GM12873 (cell line): Measurements from ENCODE around the gene CCDC50.

Source experiments
- TF ChIP-seq, protein P1 (sequence below): IDR thresholded peaks from 2 replicates; pipeline ENCODE4 v1.5.1; 2012; ENCODE audit warnings: low read depth, mild to moderate bottlenecking, moderate library complexity, low read length, control low read depth; ENCODE audit not compliant: insufficient read depth; ENCODE audit errors: missing control alignments

CCDC50 gene

DNA sequence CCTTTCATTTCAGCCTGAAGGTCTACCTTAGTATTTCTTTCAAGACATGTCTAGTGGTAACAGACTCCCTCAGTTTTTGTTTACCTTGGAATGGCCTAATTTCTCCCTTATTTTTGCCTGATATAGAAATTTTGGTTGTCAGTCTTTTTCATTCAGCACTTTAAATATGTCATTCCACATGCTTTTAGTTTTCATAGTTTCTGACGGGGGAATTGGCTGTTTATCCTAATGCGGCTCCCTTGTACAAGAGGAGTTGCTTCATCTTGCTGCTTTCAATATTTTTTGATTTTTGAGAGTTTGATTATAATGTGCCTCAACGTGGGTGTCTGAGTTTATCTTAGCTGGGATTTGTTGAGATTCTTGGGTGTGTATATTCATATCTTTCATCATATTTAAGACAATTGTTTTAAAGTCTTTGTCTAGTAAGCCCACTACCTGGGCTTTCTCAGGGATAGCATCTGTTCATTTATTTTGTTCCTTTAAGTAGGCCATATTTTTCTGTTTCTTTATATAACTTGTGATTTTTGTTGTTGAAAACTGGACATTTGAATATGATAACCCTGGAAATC is 80.7 kb downstream of the CCDC50 start:
- TF ChIP-seq, protein P1, sequence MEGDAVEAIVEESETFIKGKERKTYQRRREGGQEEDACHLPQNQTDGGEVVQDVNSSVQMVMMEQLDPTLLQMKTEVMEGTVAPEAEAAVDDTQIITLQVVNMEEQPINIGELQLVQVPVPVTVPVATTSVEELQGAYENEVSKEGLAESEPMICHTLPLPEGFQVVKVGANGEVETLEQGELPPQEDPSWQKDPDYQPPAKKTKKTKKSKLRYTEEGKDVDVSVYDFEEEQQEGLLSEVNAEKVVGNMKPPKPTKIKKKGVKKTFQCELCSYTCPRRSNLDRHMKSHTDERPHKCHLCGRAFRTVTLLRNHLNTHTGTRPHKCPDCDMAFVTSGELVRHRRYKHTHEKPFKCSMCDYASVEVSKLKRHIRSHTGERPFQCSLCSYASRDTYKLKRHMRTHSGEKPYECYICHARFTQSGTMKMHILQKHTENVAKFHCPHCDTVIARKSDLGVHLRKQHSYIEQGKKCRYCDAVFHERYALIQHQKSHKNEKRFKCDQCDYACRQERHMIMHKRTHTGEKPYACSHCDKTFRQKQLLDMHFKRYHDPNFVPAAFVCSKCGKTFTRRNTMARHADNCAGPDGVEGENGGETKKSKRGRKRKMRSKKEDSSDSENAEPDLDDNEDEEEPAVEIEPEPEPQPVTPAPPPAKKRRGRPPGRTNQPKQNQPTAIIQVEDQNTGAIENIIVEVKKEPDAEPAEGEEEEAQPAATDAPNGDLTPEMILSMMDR: no peak

DNA sequence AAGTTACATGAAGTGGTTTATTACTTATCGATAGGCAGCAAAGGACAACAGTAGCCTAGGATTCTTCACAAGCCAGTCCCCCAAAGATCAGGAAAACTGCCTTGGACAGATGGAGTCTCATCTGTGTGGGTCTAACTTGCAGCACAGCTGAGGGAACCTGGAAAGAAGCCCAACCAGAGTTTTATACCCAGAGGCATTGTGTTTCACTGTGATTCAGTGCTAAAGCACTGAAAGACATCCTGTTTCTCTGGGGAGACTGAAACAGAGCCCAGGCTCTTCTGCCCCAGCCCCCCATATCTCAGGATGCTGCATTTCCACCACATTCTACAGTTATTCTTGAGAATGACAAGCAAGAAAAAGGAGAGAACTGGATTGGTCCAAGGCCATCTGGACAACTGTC is 83.6 kb downstream of the CCDC50 start:
- TF ChIP-seq, protein P1: no peak

DNA sequence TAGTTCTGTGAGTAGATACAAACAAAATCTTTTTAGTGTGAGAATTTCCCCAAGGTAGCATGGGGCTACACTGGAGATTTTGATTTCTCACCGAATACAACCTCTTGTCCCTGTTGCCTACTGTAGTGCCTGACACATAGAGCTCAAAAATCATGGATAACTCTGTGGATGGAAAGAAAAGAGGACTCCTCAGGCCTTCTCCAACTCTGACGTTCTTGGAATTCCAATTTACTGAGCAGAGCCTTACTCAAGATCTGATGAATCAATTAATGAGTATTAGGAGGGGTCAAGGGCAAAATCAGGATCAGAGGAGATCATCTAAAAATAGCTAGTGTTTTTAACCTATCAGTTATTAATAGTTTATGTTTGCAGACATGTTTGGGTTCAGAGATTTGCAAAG is 85.1 kb downstream of the CCDC50 start:
- TF ChIP-seq, protein P1: no peak

DNA sequence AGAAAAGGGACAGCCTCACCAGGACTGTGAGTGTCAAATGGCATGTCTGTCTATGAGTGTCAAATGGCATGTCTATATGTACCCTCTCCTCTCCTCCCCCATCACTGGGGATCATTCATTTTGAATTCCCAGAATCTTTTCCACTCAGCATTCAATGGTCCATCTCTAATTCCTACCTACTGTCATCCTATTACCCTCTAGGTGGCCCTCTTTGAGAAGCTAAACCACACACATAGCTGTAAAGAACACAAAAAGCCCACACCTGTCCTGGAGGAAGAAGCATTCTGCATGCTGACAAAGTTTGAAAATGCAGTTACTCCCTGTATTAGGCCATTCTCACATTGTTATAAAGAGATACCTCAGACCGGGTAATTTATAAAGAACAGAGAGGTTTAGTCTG is 85.5 kb downstream of the CCDC50 start:
- TF ChIP-seq, protein P1: no peak

DNA sequence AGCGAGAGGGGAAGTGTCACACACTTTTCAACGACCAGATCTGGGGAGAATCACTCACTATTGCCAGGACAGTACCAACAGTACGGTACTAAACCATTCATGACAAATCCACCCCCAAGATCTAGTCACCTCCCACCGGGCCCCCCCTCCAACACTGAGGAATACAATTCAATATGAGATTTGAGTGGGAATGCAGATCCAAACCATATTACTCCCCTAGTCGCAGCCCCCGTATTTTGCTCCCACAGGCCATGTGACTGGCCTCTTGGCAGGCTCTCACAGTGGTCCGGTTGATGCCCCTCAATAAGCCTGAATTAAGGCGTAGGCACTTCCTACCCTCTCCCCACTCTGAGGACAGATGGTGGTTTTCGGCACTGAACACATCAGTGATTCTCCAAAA is 86.4 kb downstream of the CCDC50 start:
- TF ChIP-seq, protein P1: no peak

DNA sequence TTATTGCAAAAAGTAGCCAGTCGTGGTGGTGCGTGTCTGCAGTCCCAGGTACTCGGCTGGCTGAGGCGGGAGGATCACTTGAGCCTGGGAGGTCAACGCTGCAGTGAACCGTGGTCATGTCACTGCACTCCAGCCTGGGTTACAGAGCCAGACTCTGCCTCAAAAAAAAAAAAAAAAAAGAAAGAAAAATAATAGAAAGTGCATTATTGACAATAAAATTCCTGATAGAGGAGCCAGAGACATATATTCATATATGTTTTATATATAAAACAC is 88.2 kb downstream of the CCDC50 start:
- TF ChIP-seq, protein P1: no peak

DNA sequence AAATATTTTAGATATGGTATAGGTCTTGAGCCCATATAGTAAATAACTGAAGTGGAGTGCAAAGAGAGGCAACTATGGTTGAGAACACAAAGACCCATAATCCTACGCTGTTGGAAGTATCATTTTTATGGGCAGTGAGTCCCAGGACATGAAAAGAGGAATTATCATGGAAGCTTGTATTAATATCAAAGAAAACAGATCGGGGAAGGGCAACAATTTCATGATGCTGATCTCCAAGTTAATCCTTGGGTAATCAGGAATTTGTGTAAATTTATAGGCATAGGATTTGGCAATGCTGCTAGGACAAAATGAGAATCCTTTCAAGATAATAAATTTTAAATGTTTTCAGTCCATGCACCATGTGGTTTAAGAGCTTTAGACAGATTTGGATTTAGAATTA is 91.6 kb downstream of the CCDC50 start:
- TF ChIP-seq, protein P1: no peak

DNA sequence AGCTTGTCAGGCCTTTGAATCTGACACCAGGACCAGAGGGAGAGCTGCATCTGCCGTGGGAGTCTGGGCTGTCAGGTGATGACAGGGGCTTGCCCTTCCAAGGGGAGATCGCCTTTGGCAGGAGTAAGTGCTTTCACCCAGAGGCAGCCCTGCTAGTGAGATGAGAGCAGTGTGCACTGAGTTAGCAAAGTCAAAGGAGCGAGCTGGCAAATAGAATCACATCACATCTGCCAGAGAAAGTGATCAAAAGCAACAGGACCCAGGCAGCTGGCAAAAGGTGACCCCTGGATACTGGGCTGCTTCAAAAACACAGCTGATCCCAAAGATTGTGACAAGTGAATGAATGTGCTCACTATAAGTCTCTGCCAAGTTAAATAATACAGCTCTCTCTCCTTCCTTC is 95.7 kb downstream of the CCDC50 start:
- TF ChIP-seq, protein P1: no peak
